ENCODE data around the gene RAB37.

GRCh38 chr17:74749279-74750038 lies 12.4 kb downstream of the RAB37 start:
- TF ChIP-seq EZH2 (IDR thresholded peaks at IDR 0.05; ENCODE audit: borderline replicate concordance, insufficient read depth, low read depth, low read length, poor library complexity, severe bottlenecking), result no peak
- no peak for TF ChIP-seq CTCF (IDR thresholded peaks at IDR 0.05)
